NCI-H345 treated with DMSO at 0.1 percent for 48 hours (cell line): ENCODE data around the gene PHKB.

Experiments
- DNase-seq: peaks from one replicate; lab custom pipeline; 2025; ENCODE audit not compliant: unreplicated experiment; lab: John Stamatoyannopoulos, UW

Gene PHKB

DNA sequence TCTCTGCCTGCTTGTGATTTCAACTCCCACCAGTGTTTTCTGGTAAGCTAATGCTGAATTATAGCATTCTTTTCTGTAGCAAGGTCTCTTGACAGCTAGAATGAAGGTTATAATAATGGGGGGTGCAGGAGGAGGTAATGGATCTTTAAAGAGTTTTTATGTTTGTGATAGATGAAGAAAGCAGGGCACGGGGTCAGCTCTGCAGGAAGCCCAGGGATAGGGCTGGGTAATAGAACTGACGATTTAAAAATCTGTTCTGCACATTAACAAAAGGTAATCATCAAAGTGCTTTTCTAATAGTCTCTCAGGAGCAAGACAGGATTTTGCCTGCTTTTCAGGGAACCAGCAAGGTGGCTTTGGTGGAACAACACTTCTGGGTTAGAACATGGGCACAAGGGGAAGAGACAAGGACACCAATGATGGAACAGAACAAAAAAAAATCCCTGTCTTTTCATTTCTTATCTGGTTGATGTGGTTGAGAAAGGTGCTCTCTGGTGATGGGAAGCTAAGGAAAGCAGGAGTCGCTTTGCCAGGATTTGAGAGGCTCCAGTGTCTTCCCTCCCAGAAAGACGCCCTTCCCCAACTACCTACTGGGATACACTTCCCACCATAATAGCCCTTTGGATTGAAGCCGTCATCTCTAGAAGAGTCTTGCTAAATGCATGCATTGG, 263.1 kb downstream of the PHKB start:
- DNase-seq, result no peak

DNA sequence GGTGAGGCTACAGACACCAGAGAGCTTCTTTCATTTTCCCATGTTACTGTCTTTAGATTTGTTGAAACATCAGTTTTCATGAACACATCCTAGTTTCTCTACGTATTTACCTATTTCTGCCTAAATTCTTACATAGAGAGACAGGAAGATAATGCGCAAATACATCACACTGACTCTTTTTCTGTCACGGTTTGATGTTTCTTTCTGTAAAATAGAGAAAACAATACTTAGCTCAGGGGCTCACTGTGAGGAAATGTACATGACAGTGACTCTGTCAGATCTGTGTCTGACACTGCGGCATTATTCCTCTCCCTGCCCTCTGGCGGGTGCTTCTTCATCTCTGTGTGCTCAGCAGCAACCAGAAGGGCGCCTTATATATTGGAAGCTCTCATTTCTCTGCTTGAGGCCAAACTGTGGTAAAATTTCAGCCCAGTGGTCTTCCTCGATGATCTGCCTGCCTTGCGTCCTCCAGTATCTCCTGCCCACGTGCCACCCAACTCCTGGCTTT, 264.1 kb downstream of the PHKB start:
- DNase-seq, result no peak

- DNase-seq, result no peak
Measured at GRCh38 chr16:47726031-47726675, 265.0 kb downstream of the PHKB start.

GRCh38 chr16:47727131-47727530, 266.0 kb downstream of the PHKB start:
- no peak for DNase-seq

DNA sequence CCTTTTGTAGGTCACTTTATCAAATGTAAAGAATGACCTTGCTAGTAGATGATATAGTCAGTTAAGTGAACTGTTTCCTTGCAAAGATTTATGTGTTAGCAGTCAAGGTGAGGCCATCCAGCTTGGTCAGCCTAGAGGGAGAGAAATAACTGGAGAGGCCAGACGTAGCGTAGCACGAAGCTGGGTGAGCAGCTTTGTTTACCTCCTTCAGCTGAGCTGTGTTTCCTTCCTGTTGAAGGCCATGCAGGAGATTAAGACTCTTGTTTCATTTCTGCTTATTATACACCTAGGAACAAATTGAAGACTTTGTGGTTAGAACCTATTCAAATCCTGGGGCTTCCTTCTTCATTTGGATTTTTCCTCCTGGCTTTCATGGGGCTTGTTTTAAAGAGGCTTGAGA, 267.1 kb downstream of the PHKB start:
- DNase-seq, result no peak

DNA sequence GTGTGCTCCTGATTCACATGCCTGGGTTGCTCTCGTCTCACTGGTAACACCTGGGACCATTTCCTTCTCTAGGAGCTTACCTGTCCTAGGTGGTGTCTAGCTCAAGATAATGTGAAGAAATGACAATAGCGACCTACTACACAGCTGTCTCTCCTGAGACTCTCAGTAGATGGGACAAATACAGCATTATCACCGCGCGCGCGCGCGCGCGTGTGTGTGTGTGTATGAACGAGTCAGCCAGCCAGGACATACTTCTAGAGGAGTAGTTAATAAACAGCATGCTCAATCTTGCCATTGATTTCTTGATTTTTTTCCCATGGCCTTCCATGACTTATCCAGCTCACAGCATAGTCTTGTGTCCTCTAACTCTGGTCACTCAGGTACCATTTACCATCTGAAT, 268.6 kb downstream of the PHKB start:
- DNase-seq, result no peak

DNA sequence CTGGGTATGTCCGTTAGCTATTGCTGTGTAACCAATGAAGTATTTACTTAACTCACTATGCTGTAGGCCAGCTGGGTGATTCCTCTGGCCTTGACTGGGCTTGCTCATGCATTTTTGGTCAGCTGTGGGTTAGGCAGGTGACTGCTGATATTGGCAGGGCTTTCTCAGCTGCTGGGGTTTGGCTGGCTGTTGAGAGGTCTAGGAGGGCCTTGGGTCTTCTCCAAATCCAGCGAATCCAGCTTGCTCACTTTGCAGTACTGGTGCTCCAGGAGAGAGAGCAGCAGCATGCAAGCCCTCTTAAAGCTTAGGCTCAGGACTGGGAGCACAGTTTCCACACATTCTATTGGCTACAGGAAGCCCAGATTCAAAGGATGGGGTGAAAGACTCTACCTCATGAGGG, 270.1 kb downstream of the PHKB start:
- no peak for DNase-seq

- DNase-seq, result no peak
Measured at GRCh38 chr16:47732122-47732521, 271.0 kb downstream of the PHKB start.

GRCh38 chr16:47732523-47733111, 271.5 kb downstream of the PHKB start:
- no peak for DNase-seq

DNA sequence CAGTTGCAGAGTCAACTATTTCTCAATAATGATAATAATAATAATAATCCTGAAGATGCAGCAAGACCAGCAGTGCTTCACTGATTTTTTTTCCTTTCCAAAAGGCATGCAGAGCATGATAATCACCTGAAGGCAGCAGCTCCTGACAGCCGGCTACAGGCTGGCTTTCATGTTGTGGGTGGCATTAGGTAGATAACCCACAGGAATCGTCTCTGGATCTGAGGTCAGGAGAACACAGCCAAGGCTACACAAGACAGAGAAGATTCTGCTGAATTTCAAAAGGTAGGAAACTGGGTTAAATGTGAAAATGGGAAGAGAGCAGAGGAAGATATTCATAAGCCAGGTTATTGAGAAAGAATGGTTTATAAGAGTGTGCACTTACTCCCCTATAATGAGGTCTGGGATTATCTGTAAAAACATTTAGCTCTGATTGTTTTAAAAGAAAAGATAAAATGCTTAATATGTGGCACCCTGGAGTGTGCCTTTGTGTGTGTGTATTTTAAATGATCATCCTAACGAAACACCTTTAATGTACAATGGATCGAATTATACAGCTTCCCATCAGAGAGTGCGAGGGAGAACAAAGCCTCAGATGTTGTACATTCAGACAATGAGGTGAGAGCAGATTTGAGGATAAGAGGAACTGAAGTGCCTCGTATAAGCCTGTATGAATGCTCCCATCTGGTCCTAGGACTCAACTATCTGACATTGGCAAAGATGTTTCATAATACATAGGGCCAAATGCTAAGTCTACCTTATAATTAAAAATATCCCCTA, 273.1 kb downstream of the PHKB start:
- DNase-seq, result peak; percentile 62

- DNase-seq, result peak; percentile 21
Measured at GRCh38 chr16:47734987-47735594, 274.0 kb downstream of the PHKB start.

DNA sequence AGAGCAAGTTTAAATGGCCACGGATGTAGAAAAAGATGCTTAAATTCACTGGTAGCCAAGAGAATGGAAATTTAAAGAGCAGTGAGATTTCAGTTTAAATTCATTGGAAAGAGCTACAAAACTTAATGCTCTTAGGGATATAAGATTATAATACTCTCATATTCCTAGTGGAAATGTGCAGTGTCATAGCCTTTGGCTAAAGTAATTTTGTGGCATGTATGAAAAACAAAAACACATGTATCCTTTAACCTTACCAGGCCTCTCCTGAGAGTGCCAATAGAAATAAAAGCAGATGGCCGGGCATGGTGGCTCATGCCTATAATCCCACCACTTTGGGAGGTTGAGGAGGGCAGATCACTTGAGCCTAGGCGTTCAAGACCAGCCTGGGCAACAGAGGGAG, 289.2 kb downstream of the PHKB start:
- DNase-seq, result no peak
